HUDEP-2 (cell line): ENCODE data around the gene PARP16.

Source experiments
- DNase-seq, 76 experiments: peaks; one replicate each; lab custom pipeline; 2025; ENCODE audit not compliant: unreplicated experiment in 76 of 76; lab: John Stamatoyannopoulos, UW

Gene PARP16

GRCh38 chr15:65312400-65312916, 25.8 kb upstream of the PARP16 start:
- DNase-seq: no peak

- no peak for DNase-seq
Observed at GRCh38 chr15:65311760-65312159, 25.1 kb upstream of the PARP16 start.

GRCh38 chr15:65310431-65311137, 23.9 kb upstream of the PARP16 start:
- DNase-seq: no peak

- DNase-seq: no peak
Observed at GRCh38 chr15:65309882-65310418, 23.3 kb upstream of the PARP16 start.

DNA sequence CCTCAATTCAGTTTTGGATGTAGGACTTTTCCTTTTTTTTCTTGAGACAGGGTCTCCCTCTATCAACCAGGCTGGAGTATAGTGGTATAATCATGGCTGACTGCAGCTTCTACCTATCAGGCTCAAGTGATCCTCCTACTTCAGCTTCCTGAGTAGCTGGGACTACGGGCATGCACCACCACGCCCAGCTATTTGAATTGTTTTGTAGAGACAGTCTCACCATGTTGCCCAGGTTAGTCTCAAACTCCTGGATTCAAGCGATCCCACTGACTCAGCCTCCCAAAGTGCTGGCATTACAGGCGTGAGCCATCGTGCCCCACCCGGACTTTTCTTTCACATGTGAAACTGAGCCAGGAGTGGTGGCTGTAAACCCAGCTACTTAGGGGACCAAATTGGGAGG, 21.3 kb upstream of the PARP16 start:
- no peak for DNase-seq

GRCh38 chr15:65306551-65306950, 19.9 kb upstream of the PARP16 start:
- DNase-seq: no peak

DNA sequence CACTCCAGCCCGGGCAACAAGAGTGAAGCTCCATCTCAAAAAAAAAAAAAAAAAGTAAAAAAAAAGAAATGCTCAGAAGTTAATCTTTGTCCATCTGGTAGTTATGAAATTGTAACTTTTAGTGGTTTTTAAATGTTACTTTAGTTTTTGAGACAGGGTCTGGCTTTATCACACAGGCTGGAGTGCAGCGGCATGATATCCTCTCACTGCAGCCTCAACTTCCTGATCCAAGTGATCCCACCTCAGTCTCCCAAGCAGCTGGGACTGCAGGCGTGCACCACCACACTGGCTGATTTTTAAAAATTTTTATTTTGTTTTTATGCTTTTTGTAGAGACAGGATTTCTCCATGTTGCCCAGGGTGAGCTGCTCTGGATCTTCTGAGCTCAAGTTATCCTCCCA, 19.1 kb upstream of the PARP16 start:
- no peak for DNase-seq

DNA sequence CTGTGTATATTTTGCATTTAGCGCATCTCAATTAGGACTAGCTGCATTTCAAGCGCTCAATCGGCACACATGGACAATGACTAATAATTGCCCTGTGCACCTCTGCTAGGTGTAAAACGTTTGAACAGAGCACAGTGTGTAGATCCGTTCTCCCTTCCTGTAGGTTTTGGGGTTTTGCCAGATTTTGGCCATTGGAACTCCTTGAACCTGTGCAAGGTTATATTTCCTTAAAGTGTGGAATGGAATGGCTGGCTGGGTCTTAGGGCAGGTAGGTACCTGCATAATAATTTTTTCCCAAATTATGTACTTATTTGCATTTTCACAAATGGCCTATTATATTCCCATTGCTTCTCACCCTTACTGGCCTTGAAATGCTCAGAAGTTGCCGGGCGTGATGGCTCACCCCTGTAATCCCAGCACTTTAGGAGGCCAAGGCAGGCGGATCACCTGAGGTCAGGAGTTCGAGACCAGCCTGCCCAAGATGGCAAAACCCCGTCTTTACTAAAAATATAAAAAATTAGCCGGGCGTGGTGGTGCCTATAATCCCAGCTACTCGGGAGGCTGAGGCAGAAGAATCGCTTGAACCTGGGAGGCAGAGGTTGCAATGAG, 18.6 kb upstream of the PARP16 start:
- DNase-seq: no peak

- peak in 74 of 76 experiments; percentile 17 to 96 (median 74) for DNase-seq
Observed at GRCh38 chr15:65304381-65305149, 17.9 kb upstream of the PARP16 start, which contains the start of gene RNU5B-1. TSS of gene RNU5B-1 (plus strand) at chr15:65304677.

DNA sequence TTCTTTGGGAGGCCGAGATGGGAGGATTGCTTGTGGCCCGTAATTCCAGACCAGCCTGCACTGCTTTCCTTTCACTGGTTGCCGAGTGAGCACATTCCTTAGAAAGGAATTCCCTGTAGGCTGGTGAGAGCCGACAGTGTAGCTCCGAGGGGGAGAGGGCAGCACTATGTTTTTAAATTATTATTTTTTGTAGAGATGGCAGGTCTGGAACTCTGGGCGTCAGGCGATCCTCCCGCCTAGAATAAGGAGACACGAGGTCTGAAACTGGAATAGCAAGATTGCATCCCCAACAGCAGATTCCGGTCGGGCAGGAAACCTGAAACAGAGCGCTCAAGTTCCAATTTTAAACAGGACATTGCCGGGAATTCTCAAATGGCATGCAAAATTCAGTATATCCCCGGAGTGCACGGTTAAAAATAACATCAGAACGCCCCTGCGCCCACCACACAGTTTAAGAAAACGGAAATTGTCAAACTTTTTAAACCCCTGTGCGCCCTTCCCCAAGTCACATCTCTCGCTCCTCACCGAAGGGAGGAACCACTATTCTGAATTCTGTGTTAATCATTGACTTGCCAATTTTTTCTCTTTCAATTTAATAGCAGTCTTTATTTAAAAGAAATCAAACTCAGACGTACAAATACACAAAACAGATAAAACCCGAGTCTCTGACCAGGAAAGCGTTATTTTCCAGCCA, 17.2 kb upstream of the PARP16 start:
- DNase-seq: peak in 26 of 76 experiments; percentile 4 to 55 (median 23)

GRCh38 chr15:65302061-65302460, 15.4 kb upstream of the PARP16 start:
- DNase-seq: no peak

- no peak for DNase-seq
Observed at GRCh38 chr15:65300924-65301441, 14.3 kb upstream of the PARP16 start.

DNA sequence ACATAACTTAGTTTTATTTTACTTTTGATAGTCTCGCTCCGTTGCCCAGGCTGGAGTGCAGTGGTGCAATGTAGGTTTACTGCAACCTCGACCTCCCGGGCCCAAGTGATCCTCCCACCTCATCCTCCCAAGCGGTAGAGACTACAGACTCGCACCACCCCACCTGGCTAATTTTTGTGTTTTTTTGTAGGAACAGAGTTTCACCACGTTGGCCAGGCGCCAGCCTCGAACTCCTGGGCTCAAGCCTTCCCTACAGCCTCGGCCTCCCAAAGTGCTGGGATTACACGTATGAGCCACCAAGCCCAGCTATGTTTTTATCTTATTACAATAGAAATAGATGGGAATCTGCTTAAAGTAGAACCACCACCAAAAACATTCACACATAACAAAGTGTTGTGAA, 12.0 kb upstream of the PARP16 start:
- DNase-seq: no peak

- DNase-seq: no peak
Observed at GRCh38 chr15:65292938-65293518, 6.3 kb upstream of the PARP16 start.

DNA sequence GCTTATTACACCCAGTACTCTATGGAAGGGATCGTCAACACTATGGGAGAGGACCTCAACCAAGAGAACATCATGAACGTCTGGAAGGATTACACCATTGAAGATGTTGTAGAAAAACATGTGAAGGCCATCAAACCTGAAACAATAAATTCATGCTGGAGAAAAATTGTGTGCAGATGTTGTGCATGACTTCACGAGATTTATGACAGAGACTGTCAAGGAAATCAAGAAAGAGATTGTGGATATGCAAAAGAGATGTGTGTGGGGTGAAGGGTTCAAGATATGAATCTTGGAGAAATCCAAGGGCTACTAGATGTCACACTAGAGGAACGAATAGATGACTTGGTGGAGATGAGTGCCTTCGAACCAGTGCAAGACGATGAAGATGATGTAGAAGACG, 3.5 kb upstream of the PARP16 start:
- no peak for DNase-seq

- DNase-seq: peak in 24 of 76 experiments; percentile 3 to 56 (median 26)
Observed at GRCh38 chr15:65289261-65289854, 2.7 kb upstream of the PARP16 start.

DNA sequence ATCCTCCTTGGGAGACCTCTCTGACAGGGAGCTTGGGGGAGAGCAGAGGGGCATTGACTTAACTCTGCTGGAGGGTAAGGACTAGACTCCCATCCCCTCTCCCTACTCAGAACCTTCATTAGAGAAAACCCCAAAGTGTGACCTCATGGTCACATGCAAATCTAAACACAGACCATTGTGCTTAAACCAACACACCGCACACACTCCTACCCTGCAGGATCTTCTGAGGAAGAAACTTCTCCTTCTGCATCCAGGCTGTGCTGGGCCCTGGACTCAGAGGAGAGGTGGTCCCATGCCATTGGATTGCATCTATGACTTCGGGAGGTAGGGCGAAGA, 805 bp upstream of the PARP16 start:
- DNase-seq: peak in 1 of 76 experiments; percentile 14

GRCh38 chr15:65286069-65286703, 497 bp downstream of the PARP16 start:
- peak in 22 of 76 experiments; percentile 8 to 66 (median 36) for DNase-seq
